T-cell (primary cell): ENCODE measurements around the gene PLIN3. TPM values are rescaled to one million over a fixed set of nuclear protein-coding genes. Genes with fewer than 3 reads are reported as not detected.

ENCODE experiments used
- ATAC-seq, 4 experiments: fragments of 200-7000 bp in 3 of 4; fragments of 150-1000 bp in 1 of 4; cut with Tn5 transposase; replicated peaks in 1 of 4; 1 replicate in 3 of 4; 2 replicates in 1 of 4; pipeline ENCODE4 v1.10.0; 2021; ENCODE audit warnings: moderate library complexity in 3 of 4, mild to moderate bottlenecking in 2 of 4, moderate number of reproducible peaks in 1 of 4
- CTCF ChIA-PET, 2 donors: fragments of 300-600 bp; sonication (Branson Sonifier 250); formaldehyde crosslinking; loops; one replicate each; lab custom pipeline; 2022; ENCODE audit warnings: antibody characterized with exemption in 2 of 2; lab: Charles Lee
- POLR2A ChIA-PET, 2 donors: fragments of 300-600 bp; sonication (Branson Sonifier 250); formaldehyde crosslinking; loops; one replicate each; lab custom pipeline; 2022; ENCODE audit warnings: antibody characterized with exemption in 2 of 2; lab: Charles Lee
- DNase-seq, 35 experiments: peaks; one replicate each; pipeline versions ENCODE4 v3.0.0 to v3.0.0-alpha.2; 2013 to 2023
- H3K27ac ChIP-seq: one replicate; pipeline ENCODE4 v1.5.1; 2013; ENCODE audit warnings: low read length
- H3K27me3 ChIP-seq, 2 experiments: replicated peaks in 1 of 2; 1 replicate in 1 of 2; 2 replicates in 1 of 2; pipeline versions ENCODE4 v1.6.1 to v1.7.0; 2013; ENCODE audit warnings: low read length in 1 of 2, mixed read lengths in 1 of 2; ENCODE audit not compliant: control insufficient read depth in 2 of 2, insufficient read depth in 2 of 2; ENCODE audit errors: extremely low read depth in 1 of 2
- H3K36me3 ChIP-seq, 2 donors: 1 replicate in 1 of 2; 2 replicates in 1 of 2; pipeline versions ENCODE4 v1.6.1 to v1.7.0; 2013; ENCODE audit warnings: low read length in 1 of 2; ENCODE audit not compliant: control insufficient read depth in 2 of 2, insufficient read depth in 1 of 2; ENCODE audit errors: extremely low read depth in 1 of 2
- H3K4me1 ChIP-seq, 2 experiments: 1 replicate in 1 of 2; 2 replicates in 1 of 2; pipeline versions ENCODE4 v1.6.1 to v1.7.0; 2013; ENCODE audit warnings: low read length in 2 of 2, mixed read lengths in 1 of 2; ENCODE audit not compliant: insufficient read depth in 2 of 2, control insufficient read depth in 1 of 2; ENCODE audit errors: extremely low read depth in 1 of 2
- H3K4me3 ChIP-seq, 2 donors: 1 replicate in 1 of 2; 2 replicates in 1 of 2; pipeline versions ENCODE4 v1.5.1 to v1.7.0; 2013; ENCODE audit warnings: mild to moderate bottlenecking in 2 of 2, low read length in 1 of 2, moderate library complexity in 1 of 2; ENCODE audit not compliant: control insufficient read depth in 1 of 2; ENCODE audit errors: extremely low read depth in 1 of 2
- H3K9me3 ChIP-seq: 2 replicates; pipeline ENCODE4 v1.7.0; 2013
- H3K27ac Mint-ChIP-seq, 2 donors: one replicate each; pipeline ENCODE4 v1.8.0; 2020 to 2021; ENCODE audit warnings: mild to moderate bottlenecking in 2 of 2, mixed read lengths in 2 of 2
- H3K27me3 Mint-ChIP-seq, 2 donors: one replicate each; pipeline ENCODE4 v1.8.0; 2021 to 2022; ENCODE audit warnings: mixed read lengths in 2 of 2
- H3K36me3 Mint-ChIP-seq: one replicate; pipeline ENCODE4 v1.8.0; 2021; ENCODE audit warnings: mixed read lengths
- H3K4me1 Mint-ChIP-seq, 3 donors: one replicate each; pipeline ENCODE4 v1.8.0; 2020 to 2022; ENCODE audit warnings: mixed read lengths in 3 of 3, mild to moderate bottlenecking in 1 of 3
- H3K4me3 Mint-ChIP-seq, 3 donors: one replicate each; pipeline ENCODE4 v1.8.0; 2020 to 2022; ENCODE audit warnings: mild to moderate bottlenecking in 3 of 3, mixed read lengths in 3 of 3, moderate library complexity in 3 of 3
- H3K9me3 Mint-ChIP-seq, 3 donors: one replicate each; pipeline ENCODE4 v1.8.0; 2020 to 2022; ENCODE audit warnings: mixed read lengths in 3 of 3
- WGBS: methylation state at CpG from one replicate; pipeline ENCODE4 v1.1.5; 2013; ENCODE audit warnings: missing lambda C conversion rate; ENCODE audit not compliant: insufficient coverage; 5-methylcytosine and 5-hydroxymethylcytosine counted together
- total RNA-seq, 35 experiments: library from RNA in 6 of 35; stranded (reverse) in 6 of 35; fragments of 120-200 nt in 1 of 35; gene quantifications; one replicate each; pipeline versions ENCODE4 v1.2.1 to v1.2.4 and lab custom pipeline; 2013 to 2026

PLIN3 gene
- total RNA-seq, 5 donors from 2014 or later (not counting 1 experiment from before 2014, with no cell fraction given) = 15.3 to 24.1 (median 21.8) TPM

- Mint-ChIP-seq H3K4me1 (peaks cover 5 to 11% (median 8%) of the 10 kb centered on the region in 3 donors), H3K27ac (no peak overlapping the region), H3K9me3 (no peaks in the 10 kb centered on the region), H3K27me3 (peaks cover 0 to 9% of the 10 kb centered on the region in 2 donors), H3K36me3 (no peaks in the 10 kb centered on the region), H3K4me3 (no peak overlapping the region)
- DNase-seq = no peak
- Histone ChIP-seq H3K9me3 (no peaks in the 10 kb centered on the region), H3K4me1 (peaks cover 0 to 22% of the 10 kb centered on the region in 2 experiments), H3K27me3 (peaks cover 0 to 14% of the 10 kb centered on the region in 2 experiments), H3K27ac (no peak overlapping the region), H3K4me3 (no peak overlapping the region), H3K36me3 (no peaks in the 10 kb centered on the region)
- POLR2A ChIA-PET = no interaction called here
- CTCF ChIA-PET = interaction anchor here in 1 of 2 donors (1.3 to 3.3 kb wide), 2 partner anchors 40 to 43 kb away, joined by 5 to 28 read pairs; no protein-coding TSS in a partner anchor
- WGBS = 50% methylated on average over 2 of the region's 6 CpGs
- ATAC-seq = no peak
Measured at GRCh38 chr19:4871711-4872110, 4.2 kb upstream of the PLIN3 start.

GRCh38 chr19:4870025-4870700 lies 2.7 kb upstream of the PLIN3 start:
- H3K9me3 Mint-ChIP-seq = no peaks in the 10 kb centered on the region
- WGBS = 78% methylated on average over 5 of the region's 10 CpGs

GRCh38 chr19:4868286-4868834 lies 893 bp upstream of the PLIN3 start:
- Mint-ChIP-seq H3K9me3 (no peaks in the 10 kb centered on the region), H3K27me3 (peaks cover 0 to 9% of the 10 kb centered on the region in 2 donors), H3K27ac (peak overlapping the region; percentile 11 to 31), H3K4me3 (peak overlapping the region; percentile 78 to 81 (median 80)), H3K4me1 (peaks cover 9 to 18% (median 16%) of the 10 kb centered on the region in 3 donors), H3K36me3 (no peaks in the 10 kb centered on the region)
- Histone ChIP-seq H3K4me3 (no peak overlapping the region), H3K27ac (no peak overlapping the region), H3K27me3 (peaks cover 0 to 11% of the 10 kb centered on the region in 2 experiments), H3K4me1 (peaks cover 0 to 29% of the 10 kb centered on the region in 2 experiments), H3K9me3 (no peaks in the 10 kb centered on the region), H3K36me3 (no peaks in the 10 kb centered on the region)
- ChIA-PET CTCF (interaction anchor here in 1 of 2 donors (1.1 to 1.4 kb wide), 4 partner anchors 26 to 100 kb away, joined by 3 to 7 read pairs (median 3); partner anchors contain the start of gene KDM4B), POLR2A (no interaction called here)
- ATAC-seq = no peak
- WGBS = 91% methylated on average over 7 of the region's 10 CpGs
- DNase-seq = no peak

More at GRCh38 chr19:4870025-4870700, 2.7 kb upstream of the PLIN3 start:
- no peak overlapping the region for H3K4me3 Mint-ChIP-seq
- CTCF ChIA-PET = interaction anchor here (0.6 to 3.3 kb wide), 5 partner anchors 12 to 47 kb away, joined by 3 to 28 read pairs (median 3); no protein-coding TSS in a partner anchor
- Histone ChIP-seq H3K4me3 (no peak overlapping the region), H3K4me1 (peaks cover 0 to 29% of the 10 kb centered on the region in 2 experiments), H3K27me3 (peaks cover 0 to 12% of the 10 kb centered on the region in 2 experiments), H3K27ac (no peak overlapping the region), H3K36me3 (no peaks in the 10 kb centered on the region), H3K9me3 (no peaks in the 10 kb centered on the region)
- ATAC-seq (no peak), DNase-seq (peak in 1 of 35 experiments; percentile 14)
- POLR2A ChIA-PET = interaction anchor here in 1 of 2 donors (0.6 kb wide), 1 partner anchor 13 kb away, joined by 8 read pairs; no protein-coding TSS in a partner anchor
- H3K4me1 Mint-ChIP-seq = peaks cover 9 to 16% (median 16%) of the 10 kb centered on the region in 3 donors
- no peaks in the 10 kb centered on the region for H3K36me3 Mint-ChIP-seq
- peaks cover 0 to 9% of the 10 kb centered on the region in 2 donors for H3K27me3 Mint-ChIP-seq
- no peak overlapping the region for H3K27ac Mint-ChIP-seq

GRCh38 chr19:4866595-4867424 lies 657 bp downstream of the PLIN3 start:
- ChIA-PET POLR2A (interaction anchor here in 1 of 2 donors (0.6 kb wide), 1 partner anchor 33 kb away, joined by 3 read pairs; no protein-coding TSS in a partner anchor), CTCF (interaction anchor here in 1 of 2 donors (1.1 to 1.4 kb wide), 2 partner anchors 45 to 102 kb away, joined by 3 to 7 read pairs; partner anchors contain the start of gene KDM4B)
- DNase-seq = peak in 34 of 35 experiments; percentile 11 to 67 (median 40)
- H3K4me1 Mint-ChIP-seq = peaks cover 7 to 14% (median 10%) of the 10 kb centered on the region in 3 donors
- ATAC-seq = peak in 3 of 4 experiments; percentile 14 to 29 (median 18)
- no peaks in the 10 kb centered on the region for H3K9me3 ChIP-seq
- H3K27me3 Mint-ChIP-seq = peaks cover 0 to 4% of the 10 kb centered on the region in 2 donors
- peak overlapping the region; percentile 19 for H3K27ac ChIP-seq
- no peaks in the 10 kb centered on the region for H3K36me3 Mint-ChIP-seq
- H3K36me3 ChIP-seq = no peaks in the 10 kb centered on the region
- 15% methylated on average over 5 of the region's 22 CpGs for WGBS
- H3K4me3 Mint-ChIP-seq = peak overlapping the region; percentile 78 to 81 (median 80)
- peak overlapping the region; percentile 79 to 87 for H3K27ac Mint-ChIP-seq
- H3K4me3 ChIP-seq = peak overlapping the region; percentile 53 to 87
- peaks cover 0 to 5% of the 10 kb centered on the region in 2 experiments for H3K27me3 ChIP-seq
- peaks cover 0 to 24% of the 10 kb centered on the region in 2 experiments for H3K4me1 ChIP-seq
- no peaks in the 10 kb centered on the region for H3K9me3 Mint-ChIP-seq

- no peaks in the 10 kb centered on the region for H3K27me3 ChIP-seq
- DNase-seq = no peak
- Mint-ChIP-seq H3K27ac (no peak overlapping the region), H3K36me3 (no peaks in the 10 kb centered on the region), H3K4me3 (no peak overlapping the region), H3K9me3 (no peaks in the 10 kb centered on the region), H3K4me1 (peaks cover 0 to 4% (median 2%) of the 10 kb centered on the region in 3 donors), H3K27me3 (no peaks in the 10 kb centered on the region)
- H3K4me3 ChIP-seq = no peak overlapping the region
- no peaks in the 10 kb centered on the region for H3K9me3 ChIP-seq
- H3K36me3 ChIP-seq = peaks cover 0 to 13% of the 10 kb centered on the region in 2 donors
- CTCF ChIA-PET = no interaction called here
- over 99% methylated on average over 10 of the region's 10 CpGs for WGBS
- ATAC-seq = no peak
- no peak overlapping the region for H3K27ac ChIP-seq
- H3K4me1 ChIP-seq = peaks cover 0 to 1% of the 10 kb centered on the region in 2 experiments
- POLR2A ChIA-PET = no interaction called here
Measured at GRCh38 chr19:4861147-4861546, 6.3 kb downstream of the PLIN3 start.
